ENCODE results near the gene ERN1.
"Not testable (repeated sequence)": the region's sequence is repeated elsewhere in the genome, so short reads cannot be mapped to it uniquely, and the experiment has no call there.

ERN1 gene

DNA sequence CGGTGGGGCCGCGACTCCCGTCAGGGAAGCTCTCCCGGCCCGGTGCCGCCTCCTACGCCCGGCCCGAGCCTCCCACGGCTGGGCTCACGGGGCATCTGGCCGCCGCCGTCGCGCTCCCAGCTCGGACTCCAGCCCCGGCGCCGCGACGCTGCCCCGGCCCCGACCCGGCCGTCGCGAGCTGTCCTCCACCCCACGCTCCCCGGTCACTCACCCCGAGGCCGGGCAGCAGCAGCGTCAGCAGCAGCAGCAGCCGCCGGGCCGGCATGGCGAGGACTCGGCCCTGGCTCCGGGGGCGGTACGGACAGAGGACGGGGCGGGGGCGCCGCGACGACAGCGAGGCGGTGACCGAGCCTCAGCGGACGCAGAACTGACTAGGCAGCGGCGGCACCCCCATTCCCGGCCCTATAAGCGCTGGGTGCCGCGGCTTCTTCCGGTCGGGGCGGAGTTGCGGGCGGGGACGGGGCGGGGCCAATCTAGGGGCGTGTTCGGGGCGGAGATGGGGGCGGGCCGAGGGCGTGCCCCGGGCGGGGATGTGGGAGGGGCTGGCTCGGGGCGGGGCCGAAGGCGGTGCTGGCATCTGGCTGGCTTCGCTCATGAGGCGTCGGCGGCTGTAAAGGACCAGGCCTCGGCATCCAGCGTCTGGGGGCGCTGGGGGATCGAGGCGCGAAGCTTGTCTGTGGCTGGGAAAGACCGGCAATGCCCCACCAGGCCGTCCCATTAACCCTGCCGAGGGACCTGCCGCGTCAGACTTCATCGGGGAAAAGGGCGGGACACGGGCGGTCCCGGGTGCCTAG lies at the start of gene ERN1:
Gene ERN1, minus strand, starts transcription at position 380 of the 794 bp plus-strand sequence. Its CDS starts 115 bp downstream, at position 265.
- peak; percentile 50 for DNase-seq

DNA sequence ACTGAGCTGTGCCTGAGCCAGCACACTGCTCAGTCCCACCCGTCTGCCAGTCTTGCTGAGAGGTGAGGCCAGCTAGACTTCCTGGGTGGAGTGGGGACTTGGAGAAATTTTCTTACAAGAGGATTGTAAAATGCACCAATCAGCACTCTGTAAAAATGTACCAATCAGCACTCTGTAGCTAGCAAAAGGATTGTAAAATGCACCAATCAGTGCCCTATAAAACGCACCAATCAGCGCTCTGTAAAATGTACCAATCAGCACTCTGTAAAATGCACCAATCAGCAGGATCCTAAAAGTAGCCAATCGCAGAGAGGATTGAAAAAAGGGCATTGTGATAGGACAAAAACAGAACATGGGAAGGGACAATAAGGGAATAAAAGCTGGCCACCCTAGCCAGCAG lies 49.1 kb upstream of the ERN1 start:
- DNase-seq: not testable (repeated sequence)

GRCh38 chr17:64178011-64178825 lies 48.3 kb upstream of the ERN1 start:
- DNase-seq: no peak

- no peak for DNase-seq
These were observed 47.5 kb upstream of the ERN1 start for GRCh38 chr17:64177311-64178010.

DNA sequence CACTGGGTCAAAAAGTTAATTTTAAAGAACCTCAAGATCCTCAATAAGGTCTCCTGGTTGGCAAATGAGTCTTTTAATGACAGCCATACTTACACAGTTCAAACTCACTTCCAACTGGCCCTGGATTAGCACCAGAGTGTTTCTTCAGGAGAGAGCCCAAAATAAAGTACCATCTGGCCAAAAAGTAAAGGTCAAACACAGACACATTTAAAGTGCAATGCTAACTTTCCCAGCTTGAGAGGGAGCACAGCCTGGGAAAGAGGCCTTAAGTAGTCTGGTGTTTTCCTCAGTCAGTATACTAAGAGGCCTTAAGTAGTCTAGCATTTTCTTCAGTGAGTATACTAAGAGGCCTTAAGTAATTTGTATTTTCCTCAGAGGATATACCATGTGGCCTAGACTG lies 46.6 kb upstream of the ERN1 start:
- DNase-seq: no peak

DNA sequence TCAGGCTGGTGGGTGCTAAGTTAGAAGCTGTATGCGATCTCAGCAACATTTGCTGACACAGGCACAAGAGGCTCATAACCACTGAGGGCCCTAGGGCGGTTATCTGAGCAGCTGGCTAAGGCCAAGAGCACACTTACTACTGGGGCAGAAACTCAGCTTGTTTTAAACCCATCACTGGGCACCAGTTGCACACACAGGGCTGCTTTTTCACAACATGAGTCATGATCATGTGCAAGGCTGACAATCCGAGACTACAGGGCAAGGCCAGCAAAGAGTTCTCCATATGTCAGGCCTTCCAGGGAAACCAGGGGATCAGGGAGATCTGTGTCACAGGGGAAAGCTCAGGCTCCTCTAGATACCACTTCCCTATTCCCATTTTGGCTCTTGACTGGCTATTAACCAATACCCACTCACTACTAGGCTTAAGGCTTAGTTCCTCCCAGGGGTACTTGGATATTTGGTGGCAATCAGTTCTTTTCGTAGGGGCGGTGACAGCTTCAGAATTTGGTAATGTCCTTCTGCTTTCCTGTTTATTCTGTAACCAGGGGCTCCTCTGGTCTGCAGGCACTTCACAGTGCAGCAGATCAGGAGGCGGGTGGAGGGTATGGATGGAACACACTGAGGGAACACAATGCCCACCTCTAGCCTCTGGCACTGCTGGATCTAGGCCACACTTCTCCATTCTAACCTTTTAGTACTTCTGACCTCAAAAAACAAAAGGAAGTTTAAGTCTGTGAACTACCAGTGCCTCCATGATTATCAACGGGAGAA lies 44.9 kb upstream of the ERN1 start:
- DNase-seq: no peak

- DNase-seq: no peak
These were observed 43.7 kb upstream of the ERN1 start for GRCh38 chr17:64173646-64174045.

GRCh38 chr17:64172510-64172909 lies 42.6 kb upstream of the ERN1 start:
- DNase-seq: no peak

DNA sequence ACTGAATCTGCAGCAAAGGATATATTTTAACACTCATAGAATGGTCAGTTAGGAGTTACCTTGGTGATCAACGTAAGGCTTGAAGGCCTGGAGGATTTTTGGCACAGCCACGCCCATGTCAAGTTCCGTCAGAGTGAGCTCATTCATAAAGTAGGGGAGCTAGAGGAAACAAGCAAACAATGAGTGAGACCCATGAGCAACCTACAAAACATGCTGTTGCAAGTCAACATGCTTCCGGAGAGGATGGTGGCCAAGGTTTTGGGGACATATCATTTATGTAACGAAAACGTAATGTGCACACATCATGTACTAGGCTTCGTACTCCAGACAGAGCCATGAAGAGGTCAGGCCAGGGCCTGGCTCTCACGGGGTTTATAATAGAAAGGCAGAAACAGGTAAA lies 41.1 kb upstream of the ERN1 start:
- DNase-seq: no peak

- no peak for DNase-seq
These were observed 40.3 kb upstream of the ERN1 start for GRCh38 chr17:64170286-64170685.

GRCh38 chr17:64167666-64168065 lies 37.7 kb upstream of the ERN1 start:
- DNase-seq: not testable (repeated sequence)

DNA sequence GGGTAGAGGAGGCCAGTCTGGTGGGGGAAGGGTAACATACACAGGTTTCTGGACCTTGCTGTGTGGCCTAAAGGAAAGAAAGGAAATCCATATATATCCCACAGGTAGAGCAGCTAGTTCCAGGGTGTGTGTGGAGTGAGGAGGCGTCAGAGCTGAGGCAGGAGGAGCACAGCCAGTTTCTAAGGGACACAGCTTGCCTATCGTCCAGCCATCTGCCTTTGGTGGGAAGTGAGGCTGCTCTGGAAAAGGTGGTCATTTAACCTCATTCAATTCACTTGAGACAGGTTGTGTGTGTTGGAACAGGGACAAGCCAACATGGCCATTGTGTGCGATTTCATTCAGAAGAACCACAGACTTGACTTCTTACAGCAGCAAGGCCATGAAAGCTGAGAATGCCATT lies 36.9 kb upstream of the ERN1 start:
- DNase-seq: no peak

DNA sequence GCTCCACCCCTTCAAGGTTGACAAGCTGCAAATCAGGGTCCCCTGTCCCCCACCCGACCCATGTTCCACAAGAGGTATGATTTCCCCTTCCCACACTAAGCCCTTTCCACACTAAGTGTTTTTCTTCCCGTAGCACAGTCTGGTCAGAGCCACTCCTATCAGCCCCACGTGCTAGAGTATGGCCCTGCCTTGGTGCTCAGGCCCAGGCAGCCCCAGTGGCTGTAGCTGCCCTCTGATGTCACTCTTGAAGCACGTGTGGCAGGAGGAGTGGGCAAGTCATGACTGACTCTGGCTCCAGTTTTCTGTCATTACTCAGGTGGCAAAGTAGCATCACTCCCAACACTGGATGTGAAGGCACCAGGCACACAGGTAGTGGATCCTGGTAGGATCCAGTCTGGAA lies 35.4 kb upstream of the ERN1 start:
- DNase-seq: no peak

DNA sequence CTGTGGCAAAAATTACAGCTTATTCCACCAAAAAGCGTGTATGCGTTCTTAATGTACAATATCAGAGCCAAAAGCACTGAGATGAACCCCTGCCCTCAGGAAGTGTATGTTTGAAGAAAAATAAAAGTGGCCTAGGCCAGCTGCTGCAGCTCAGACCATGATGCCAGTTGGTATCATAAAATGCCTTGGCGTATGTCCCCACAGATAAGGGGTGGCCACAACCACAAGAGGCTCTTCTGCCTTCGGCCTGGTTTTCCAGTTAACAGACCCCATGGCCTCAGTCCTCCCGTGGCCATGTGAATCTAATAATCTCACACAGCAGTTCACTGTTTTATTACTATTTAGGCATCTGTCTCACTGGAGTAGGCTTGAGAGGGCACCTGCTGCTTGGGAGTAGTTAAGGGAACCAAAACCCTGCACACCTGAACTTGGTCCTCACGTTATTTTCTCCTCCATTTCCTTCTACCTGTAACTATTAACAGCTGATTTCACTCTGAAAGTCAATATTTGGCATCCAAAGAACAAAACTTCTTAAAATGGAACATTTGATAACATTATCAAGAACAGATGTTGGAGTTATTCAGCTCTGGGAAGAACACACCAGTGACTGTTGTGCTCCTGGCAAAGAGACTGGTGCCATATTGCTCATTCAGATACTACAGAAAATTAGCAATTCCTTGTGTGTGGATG lies 34.8 kb upstream of the ERN1 start:
- no peak for DNase-seq

- no peak for DNase-seq
These were observed 33.5 kb upstream of the ERN1 start for GRCh38 chr17:64163468-64163867.

GRCh38 chr17:64162554-64162953 lies 32.6 kb upstream of the ERN1 start:
- DNase-seq: no peak

- no peak for DNase-seq
These were observed 31.6 kb upstream of the ERN1 start for GRCh38 chr17:64161380-64162176.

- no peak for DNase-seq
These were observed 30.4 kb upstream of the ERN1 start for GRCh38 chr17:64160378-64160777.

GRCh38 chr17:64158831-64159590 lies 29.1 kb upstream of the ERN1 start:
- DNase-seq: no peak

DNA sequence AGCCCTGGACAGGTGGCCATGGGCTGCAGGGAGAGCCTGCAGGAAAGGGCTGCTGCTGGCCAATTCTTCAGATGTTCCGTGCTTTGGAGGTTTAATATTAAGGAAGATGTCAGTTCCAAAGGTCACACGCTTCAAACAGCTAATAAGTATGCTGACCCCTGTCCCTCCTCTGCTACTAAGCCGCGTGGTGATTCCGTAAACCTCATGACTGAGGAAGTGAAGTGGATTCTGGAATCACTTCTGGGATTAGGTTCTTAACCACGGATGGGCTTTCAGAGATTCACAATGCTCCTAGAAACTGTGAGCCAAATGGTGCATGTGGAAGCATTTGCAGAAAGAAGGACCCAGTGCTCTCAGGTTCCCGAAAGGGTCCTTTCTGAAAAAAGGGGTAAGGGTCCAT lies 28.5 kb upstream of the ERN1 start:
- no peak for DNase-seq

All from NCI-H1048 (cell line).